GM18870 (cell line): ENCODE data around the gene STMN1.

Experiments
- ATAC-seq: cut with Tn5 transposase; IDR thresholded peaks from one replicate; pipeline ENCODE4 v1.9.1; 2021; ENCODE audit warnings: moderate library complexity; ENCODE audit not compliant: unreplicated experiment

STMN1 gene

DNA sequence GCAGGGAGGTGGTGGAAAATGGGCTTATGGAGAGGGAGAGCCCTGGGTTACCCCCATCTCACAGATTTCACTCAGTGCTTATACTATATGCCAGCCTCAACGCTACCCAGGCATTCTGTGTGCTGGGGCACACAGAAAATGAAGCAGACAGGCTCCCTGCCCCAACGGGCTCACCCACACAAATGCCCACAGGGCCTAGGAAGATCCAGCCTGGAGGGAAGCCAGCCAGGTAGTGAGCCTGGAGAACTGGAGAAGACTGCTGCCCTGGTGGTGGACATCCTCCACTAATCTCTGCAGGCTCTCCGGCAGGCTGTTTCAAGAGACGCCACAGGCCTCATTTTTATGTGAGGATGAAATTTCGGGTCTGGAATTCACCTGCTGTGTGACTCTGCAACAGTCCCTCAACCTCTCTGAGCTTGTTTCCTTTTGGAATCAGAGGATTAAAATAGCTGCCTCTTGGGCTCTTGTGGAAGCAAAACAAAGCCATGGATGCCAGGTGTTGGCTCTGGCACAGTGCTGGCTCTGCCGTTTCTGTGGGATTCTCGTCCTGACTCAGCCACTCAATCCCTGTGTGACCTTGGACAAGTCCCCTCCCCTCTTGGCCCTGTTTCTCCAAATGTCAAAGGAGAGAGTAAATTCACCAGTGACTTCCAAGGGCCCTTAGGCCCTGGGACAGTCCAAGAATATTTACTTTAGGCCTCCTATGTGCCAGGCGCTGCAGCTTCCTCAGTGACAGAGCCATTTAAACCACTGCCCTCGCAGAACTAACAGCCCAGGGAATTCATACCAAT is 34.3 kb downstream of the STMN1 start:
- ATAC-seq: no peak

GRCh38 chr1:25871086-25871703 is 35.0 kb downstream of the STMN1 start:
- ATAC-seq: no peak

DNA sequence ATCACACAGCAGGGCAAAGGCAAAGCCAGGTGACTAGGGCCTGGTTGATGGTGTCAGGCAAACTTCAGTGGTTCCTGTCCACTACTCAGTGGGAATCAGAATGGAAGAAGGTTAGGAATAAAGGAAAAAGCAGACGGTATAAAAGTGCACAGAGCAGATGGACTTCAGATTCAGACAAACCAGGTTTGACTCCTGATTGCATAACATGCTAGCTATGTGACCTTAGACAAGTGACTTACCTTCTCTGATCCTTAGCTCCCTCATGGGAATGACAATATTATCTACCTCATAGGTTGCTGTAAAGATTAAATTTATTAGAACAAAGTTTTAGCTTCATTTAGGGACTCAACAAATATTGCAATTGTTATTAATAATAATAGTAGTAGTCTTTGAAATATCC is 35.6 kb downstream of the STMN1 start:
- ATAC-seq: no peak

- ATAC-seq: no peak
Observed at GRCh38 chr1:25869909-25870606, 36.2 kb downstream of the STMN1 start.

DNA sequence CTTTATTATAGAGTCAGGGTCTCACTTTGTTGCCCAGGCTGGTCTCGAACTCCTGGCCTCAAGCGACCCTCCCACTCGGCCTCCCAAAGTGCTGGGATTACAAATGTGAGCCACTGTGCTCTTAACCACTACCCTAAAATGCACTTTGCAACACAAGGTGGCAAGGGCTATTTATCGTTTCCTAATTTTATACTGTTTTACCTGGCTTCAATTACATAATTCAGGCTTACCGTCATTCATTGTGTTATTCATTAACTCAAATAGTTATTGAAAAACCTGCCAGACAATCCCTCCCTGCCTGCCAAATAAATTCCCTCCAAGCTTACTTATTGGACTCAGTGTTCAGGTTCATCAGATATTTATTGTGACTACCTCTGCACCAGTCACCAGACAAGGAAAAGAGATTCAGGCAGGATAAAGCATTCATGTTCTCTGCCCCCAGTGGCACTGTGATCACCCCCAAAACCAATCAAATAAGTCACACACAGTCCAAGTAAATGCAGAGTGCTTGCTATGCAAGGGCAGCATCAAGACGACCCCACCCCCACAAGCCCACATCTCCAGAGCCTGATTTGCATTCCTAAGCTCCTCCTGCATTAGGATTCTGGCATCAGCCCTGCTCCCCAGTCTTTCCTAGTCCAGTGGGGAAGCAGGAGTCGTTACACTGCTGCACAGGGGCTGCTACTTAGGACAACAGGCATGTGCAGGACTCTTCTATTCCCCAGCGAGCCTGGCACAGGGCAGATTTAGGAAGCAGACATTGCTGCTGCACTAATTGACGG is 38.8 kb downstream of the STMN1 start:
- ATAC-seq: no peak

DNA sequence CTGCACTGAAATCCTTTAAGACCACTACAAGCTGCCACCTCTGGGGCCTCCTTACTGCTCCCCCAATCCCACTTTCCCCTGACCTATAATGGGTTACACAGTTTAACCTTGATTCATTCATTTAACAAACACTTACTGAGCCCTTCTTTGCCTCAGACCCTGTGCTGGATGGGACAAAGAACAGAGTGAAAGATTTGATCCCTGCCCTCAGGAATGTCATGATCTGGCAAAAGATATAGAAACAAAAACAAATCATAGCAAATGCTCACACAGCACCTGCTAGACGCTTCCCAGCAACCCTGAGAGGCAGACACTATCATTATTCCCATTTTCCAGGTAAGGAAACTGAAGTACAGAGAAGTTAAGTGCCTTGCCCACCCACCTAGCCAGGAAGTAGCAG is 39.9 kb downstream of the STMN1 start:
- ATAC-seq: no peak

- ATAC-seq: no peak
Observed at GRCh38 chr1:25864434-25864833, 41.8 kb downstream of the STMN1 start.

DNA sequence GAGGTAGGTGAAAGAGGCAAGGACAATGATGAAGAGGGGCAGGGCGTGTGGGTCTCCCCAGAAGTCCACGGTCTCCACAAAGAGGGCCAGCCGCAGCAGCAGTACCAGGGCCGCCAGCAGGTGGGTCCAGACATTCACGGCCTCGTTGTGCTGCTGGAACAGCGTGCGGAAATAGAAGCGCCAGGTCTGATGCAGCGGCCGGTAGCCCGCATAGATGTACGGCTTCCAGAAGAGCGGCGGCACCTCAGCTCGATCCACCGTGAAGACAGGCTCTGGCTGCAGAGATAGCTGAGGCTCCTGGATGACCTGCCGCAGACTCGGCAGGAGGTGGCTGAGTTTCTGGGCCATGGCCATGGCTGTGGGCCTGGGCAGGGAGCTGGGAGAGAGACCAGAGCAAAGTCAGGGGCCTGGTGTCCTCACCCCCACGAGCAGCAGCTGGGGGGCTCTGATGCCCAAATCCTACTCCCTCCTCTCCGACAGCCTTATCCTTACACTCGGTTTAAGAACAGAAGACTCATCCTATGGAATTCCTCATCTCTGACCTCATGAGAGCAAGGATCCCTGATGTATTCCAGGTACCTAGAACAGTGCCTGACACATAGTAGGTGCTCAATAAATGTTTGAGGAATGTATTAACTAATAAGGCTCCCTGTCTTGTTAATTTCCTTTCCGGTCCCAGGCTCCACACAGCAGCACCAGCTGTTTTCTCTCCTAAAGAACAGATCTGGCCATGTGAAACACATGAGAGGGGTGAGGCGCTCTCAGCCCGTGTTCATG is 42.5 kb downstream of the STMN1 start:
- ATAC-seq: no peak

GRCh38 chr1:25862785-25863485 is 43.3 kb downstream of the STMN1 start:
- ATAC-seq: no peak

- no peak for ATAC-seq
Observed at GRCh38 chr1:25861316-25862286, 44.6 kb downstream of the STMN1 start.

DNA sequence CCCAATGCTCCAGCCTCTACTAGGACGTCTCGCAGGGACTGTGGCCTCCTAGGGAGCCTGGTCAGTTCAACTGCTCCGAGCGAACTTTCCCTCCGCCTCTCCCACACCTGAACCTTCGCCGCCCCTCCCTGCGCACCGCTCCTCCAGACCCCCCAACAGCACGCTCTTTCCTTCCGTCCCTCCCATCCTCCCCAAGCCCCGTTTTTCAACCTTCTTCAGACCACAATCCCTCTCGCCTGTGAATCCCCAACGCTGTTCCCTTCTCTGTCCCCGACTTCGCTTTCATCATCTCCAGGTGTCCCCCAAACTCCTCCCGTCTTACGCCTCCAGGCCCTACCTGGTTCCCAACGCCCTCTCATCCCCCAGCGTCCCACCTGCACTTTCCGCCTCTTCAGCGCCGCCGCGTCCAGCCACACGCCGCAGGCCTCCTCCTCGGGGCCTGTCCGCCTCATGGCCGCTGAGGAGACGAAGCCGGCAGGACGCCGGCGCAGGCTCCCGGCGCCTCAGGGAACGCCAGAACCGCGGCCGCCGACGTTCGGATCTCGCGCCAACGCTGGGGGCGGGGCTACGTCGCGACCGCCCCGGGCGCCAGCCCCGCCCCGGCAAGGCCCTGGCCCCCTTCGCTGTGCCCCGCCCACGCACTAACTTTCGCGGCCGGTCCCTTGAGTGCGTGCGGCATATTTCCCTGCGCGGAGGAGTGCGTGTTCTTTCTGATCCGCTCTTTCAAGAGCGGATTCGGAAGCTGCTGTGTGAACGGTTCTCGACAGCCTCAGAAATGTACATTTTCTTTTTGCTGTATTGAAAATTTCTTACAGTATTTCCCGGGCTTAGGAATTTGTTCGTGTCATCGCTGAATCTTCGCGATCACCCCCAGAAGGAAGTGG is 47.1 kb downstream of the STMN1 start, which contains the start of gene AUNIP:
TSS of gene AUNIP (minus strand) at position 552 of the 884 bp plus-strand sequence. CDS start at position 452, 100 bp downstream.
- no peak for ATAC-seq

DNA sequence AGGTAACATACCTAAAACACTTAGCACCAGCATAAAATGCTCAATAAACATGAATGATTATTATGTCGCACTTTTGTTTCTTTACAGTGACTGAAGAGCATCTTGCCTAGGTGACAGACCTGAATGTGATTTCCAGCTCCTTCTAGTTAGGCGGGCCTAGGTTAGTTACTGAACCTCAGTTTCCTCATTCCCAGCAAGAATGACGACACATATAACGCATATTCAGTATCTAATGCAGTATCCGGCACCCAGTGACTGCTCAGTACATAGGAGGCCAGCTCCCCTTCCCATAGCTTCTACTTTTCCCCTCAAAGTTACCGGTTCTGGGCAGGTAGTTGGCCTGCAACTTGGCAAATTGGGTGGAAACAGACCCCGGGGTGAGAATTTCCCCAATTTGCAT is 47.7 kb downstream of the STMN1 start:
- ATAC-seq: no peak

- no peak for ATAC-seq
Observed at GRCh38 chr1:25856856-25857255, 49.4 kb downstream of the STMN1 start.

GRCh38 chr1:25854554-25854953 is 51.7 kb downstream of the STMN1 start:
- no peak for ATAC-seq
